K562 (cell line): ENCODE measurements around the gene OSGEP. TPM values are rescaled to one million over a fixed set of nuclear protein-coding genes. Genes with fewer than 3 reads are reported as not detected.

Source experiments
- CHD2 ChIP-seq: IDR thresholded peaks from 2 replicates; pipeline ENCODE4 v1.6.1; 2011; ENCODE audit warnings: low read depth, low read length
- COPS2 ChIP-seq: fragments of 450-650 bp; conservative IDR thresholded peaks from 2 replicates; pipeline ENCODE4 v1.6.1; 2016; ENCODE audit warnings: mild to moderate bottlenecking, moderate library complexity
- FOSL1 ChIP-seq: fragments of 200-800 bp; sonication (Bioruptor generic); conservative IDR thresholded peaks from 2 replicates; pipeline ENCODE4 v1.6.1; 2016; ENCODE audit warnings: missing genetic modification characterization, missing compliant biosample characterization
- GTF2E2 ChIP-seq: fragments of 200-800 bp; sonication (Bioruptor generic); IDR thresholded peaks from 2 replicates; pipeline ENCODE4 v1.6.1; 2016; ENCODE audit warnings: missing genetic modification characterization, missing compliant biosample characterization
- KDM5B ChIP-seq: fragments of 200-600 bp; sonication (generic); IDR thresholded peaks from 2 replicates; pipeline ENCODE4 v1.6.1; 2012; ENCODE audit warnings: low read depth, mild to moderate bottlenecking, moderate library complexity, low read length, control low read depth, inconsistent platforms; ENCODE audit not compliant: insufficient replicate concordance
- MAFK ChIP-seq: IDR thresholded peaks from 2 replicates; pipeline ENCODE4 v1.6.1; 2011; ENCODE audit warnings: low read length, improper control_type of control experiment
- NFIC ChIP-seq: fragments of 450-650 bp; IDR thresholded peaks from 2 replicates; pipeline ENCODE4 v1.6.1; 2017; ENCODE audit warnings: mild to moderate bottlenecking, inconsistent platforms
- NRF1 ChIP-seq, 2 experiments: fragments of 450-650 bp; IDR thresholded peaks in 1 of 2; conservative IDR thresholded peaks in 1 of 2; 2 replicates each; pipeline ENCODE4 v1.6.1; 2014; ENCODE audit warnings: mild to moderate bottlenecking in 2 of 2
- RAD51 ChIP-seq: fragments of 450-650 bp; IDR thresholded peaks from 2 replicates; pipeline ENCODE4 v1.7.1; 2016; ENCODE audit warnings: low read depth, mild to moderate bottlenecking, borderline replicate concordance
- RBM17 ChIP-seq: fragments of 200-400 bp; formaldehyde crosslinking; IDR thresholded peaks from 2 replicates; pipeline ENCODE4 v1.6.1; 2017; ENCODE audit warnings: low read depth, mild to moderate bottlenecking, low read length, borderline replicate concordance
- RUNX1 ChIP-seq: sonication (generic); IDR thresholded peaks from 2 replicates; pipeline ENCODE4 v1.6.1; 2016; ENCODE audit warnings: antibody characterized with exemption, low read depth
- SMAD2 ChIP-seq: fragments of 150-350 bp; IDR thresholded peaks from 2 replicates; pipeline ENCODE4 v1.6.1; 2014; ENCODE audit warnings: low read depth, mild to moderate bottlenecking, low read length
- TAL1 ChIP-seq: fragments of 450-650 bp; IDR thresholded peaks from 2 replicates; pipeline ENCODE4 v1.6.1; 2016; ENCODE audit warnings: mild to moderate bottlenecking
- TCF3 ChIP-seq: sonication (generic); formaldehyde crosslinking; IDR thresholded peaks from 2 replicates; pipeline ENCODE4 v1.4.0; 2020; ENCODE audit warnings: mild to moderate bottlenecking, missing genetic modification reagents
- ZBTB1 ChIP-seq: sonication (generic); formaldehyde crosslinking; IDR thresholded peaks from 2 replicates; pipeline ENCODE4 v1.8.1; 2023; ENCODE audit warnings: missing genetic modification reagents, low read depth, mild to moderate bottlenecking, borderline replicate concordance
- ZZZ3 ChIP-seq: fragments of 450-650 bp; IDR thresholded peaks from 2 replicates; pipeline ENCODE4 v1.6.1; 2016; ENCODE audit warnings: antibody characterized with exemption, mild to moderate bottlenecking, moderate library complexity
- polyA plus RNA-seq, 8 experiments: library from polyadenylated mRNA; depleted of rRNA in 4 of 8; stranded (reverse) in 5 of 8; unstranded in 3 of 8; fragments of >200 nt; fragmentation: Nextera tagmentation in 2 of 8; fragmentation: Illumina TruSeq in 1 of 8; extraction: Ambion mirVana in 2 of 8; extraction: Trizol in 1 of 8; gene quantifications; 2 replicates each; pipeline versions ENCODE4 v1.2.1 to v1.2.3, GENCODE V29; 2011 to 2014; ENCODE audit warnings: inconsistent platforms in 1 of 8, missing spikeins in 1 of 8
- total RNA-seq, 7 experiments: library from RNA; depleted of rRNA in 6 of 7; stranded (reverse); fragments of >200 nt in 6 of 7; fragmentation: Illumina TruSeq in 2 of 7; extraction: Trizol in 2 of 7; gene quantifications; 2 replicates each; pipeline versions ENCODE4 v1.2.1 to v1.2.3, GENCODE V29; 2011 to 2021; ENCODE audit warnings: low replicate concordance in 1 of 7
- TF ChIP-seq, protein P1 (sequence below), 2 experiments: fragments of 450-650 bp in 1 of 2; sonication (generic) in 1 of 2; formaldehyde crosslinking in 1 of 2; IDR thresholded peaks; 2 replicates each; pipeline versions ENCODE4 v1.7.1 to v1.9.0; 2016 to 2022; ENCODE audit warnings: inconsistent platforms in 1 of 2, mild to moderate bottlenecking in 1 of 2, missing genetic modification reagents in 1 of 2
- TF ChIP-seq, protein P2 (sequence below): IDR thresholded peaks from 2 replicates; pipeline ENCODE4 v1.6.1; 2016; ENCODE audit warnings: missing genetic modification characterization, missing compliant biosample characterization

The OSGEP gene
- total and polyA plus RNA-seq, 9 of the 15 experiments (the other 6 are each of a cell fraction or from before 2014, with no cell fraction given) = 32.1 to 59.2 (median 44.1) TPM

GRCh38 chr14:20476776-20477175 is 22.2 kb upstream of the OSGEP start (continued):
- TF ChIP-seq, protein P1, sequence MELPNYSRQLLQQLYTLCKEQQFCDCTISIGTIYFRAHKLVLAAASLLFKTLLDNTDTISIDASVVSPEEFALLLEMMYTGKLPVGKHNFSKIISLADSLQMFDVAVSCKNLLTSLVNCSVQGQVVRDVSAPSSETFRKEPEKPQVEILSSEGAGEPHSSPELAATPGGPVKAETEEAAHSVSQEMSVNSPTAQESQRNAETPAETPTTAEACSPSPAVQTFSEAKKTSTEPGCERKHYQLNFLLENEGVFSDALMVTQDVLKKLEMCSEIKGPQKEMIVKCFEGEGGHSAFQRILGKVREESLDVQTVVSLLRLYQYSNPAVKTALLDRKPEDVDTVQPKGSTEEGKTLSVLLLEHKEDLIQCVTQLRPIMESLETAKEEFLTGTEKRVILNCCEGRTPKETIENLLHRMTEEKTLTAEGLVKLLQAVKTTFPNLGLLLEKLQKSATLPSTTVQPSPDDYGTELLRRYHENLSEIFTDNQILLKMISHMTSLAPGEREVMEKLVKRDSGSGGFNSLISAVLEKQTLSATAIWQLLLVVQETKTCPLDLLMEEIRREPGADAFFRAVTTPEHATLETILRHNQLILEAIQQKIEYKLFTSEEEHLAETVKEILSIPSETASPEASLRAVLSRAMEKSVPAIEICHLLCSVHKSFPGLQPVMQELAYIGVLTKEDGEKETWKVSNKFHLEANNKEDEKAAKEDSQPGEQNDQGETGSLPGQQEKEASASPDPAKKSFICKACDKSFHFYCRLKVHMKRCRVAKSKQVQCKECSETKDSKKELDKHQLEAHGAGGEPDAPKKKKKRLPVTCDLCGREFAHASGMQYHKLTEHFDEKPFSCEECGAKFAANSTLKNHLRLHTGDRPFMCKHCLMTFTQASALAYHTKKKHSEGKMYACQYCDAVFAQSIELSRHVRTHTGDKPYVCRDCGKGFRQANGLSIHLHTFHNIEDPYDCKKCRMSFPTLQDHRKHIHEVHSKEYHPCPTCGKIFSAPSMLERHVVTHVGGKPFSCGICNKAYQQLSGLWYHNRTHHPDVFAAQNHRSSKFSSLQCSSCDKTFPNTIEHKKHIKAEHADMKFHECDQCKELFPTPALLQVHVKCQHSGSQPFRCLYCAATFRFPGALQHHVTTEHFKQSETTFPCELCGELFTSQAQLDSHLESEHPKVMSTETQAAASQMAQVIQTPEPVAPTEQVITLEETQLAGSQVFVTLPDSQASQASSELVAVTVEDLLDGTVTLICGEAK (IDR thresholded peaks at IDR 0.05) = no peak
- TF ChIP-seq, protein P1 (CRISPR knock-in tag; IDR thresholded peaks at IDR 0.05) = no peak
- TF ChIP-seq FOSL1 (tag) = no peak
- no peak for TF ChIP-seq ZBTB1 (CRISPR knock-in tag)
- TF ChIP-seq, protein P2, sequence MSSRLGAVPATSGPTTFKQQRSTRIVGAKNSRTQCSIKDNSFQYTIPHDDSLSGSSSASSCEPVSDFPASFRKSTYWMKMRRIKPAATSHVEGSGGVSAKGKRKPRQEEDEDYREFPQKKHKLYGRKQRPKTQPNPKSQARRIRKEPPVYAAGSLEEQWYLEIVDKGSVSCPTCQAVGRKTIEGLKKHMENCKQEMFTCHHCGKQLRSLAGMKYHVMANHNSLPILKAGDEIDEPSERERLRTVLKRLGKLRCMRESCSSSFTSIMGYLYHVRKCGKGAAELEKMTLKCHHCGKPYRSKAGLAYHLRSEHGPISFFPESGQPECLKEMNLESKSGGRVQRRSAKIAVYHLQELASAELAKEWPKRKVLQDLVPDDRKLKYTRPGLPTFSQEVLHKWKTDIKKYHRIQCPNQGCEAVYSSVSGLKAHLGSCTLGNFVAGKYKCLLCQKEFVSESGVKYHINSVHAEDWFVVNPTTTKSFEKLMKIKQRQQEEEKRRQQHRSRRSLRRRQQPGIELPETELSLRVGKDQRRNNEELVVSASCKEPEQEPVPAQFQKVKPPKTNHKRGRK (tag) = no peak
- no peak for TF ChIP-seq NFIC
- peak; percentile 23; the same call in 1 of the 2 replicates for TF ChIP-seq TAL1
- no peak for TF ChIP-seq ZZZ3
- TF ChIP-seq NRF1 (conservative IDR thresholded peaks at IDR 0.05 in 1 of 2, IDR thresholded peaks at IDR 0.05 in 1 of 2) = no peak
- no peak for TF ChIP-seq MAFK
- TF ChIP-seq CHD2 = no peak
- TF ChIP-seq RUNX1 = no peak
- no peak for TF ChIP-seq KDM5B
- TF ChIP-seq TCF3 (CRISPR knock-in tag) = peak; percentile 29; the same call in 1 of the 2 replicates
- no peak for TF ChIP-seq COPS2
- TF ChIP-seq RBM17 = no peak
- TF ChIP-seq RAD51 = no peak
- TF ChIP-seq SMAD2 = no peak
- TF ChIP-seq GTF2E2 (tag) = no peak
